HepG2 (cell line): ENCODE measurements around the gene ZC3H7B. TPM values are rescaled to one million over a fixed set of nuclear protein-coding genes. Genes with fewer than 3 reads are reported as not detected.
A peak's percentile ranks its signal among the peaks of the same experiment; 100 is the strongest.

ENCODE experiments used
- ARHGAP35 ChIP-seq: sonication (generic); formaldehyde crosslinking; IDR thresholded peaks from 2 replicates; pipeline ENCODE4 v1.9.0; 2022; ENCODE audit warnings: mild to moderate bottlenecking, inconsistent platforms, moderate library complexity, missing genetic modification reagents, borderline replicate concordance
- CHCHD3 ChIP-seq: sonication (generic); formaldehyde crosslinking; IDR thresholded peaks from 2 replicates; pipeline ENCODE4 v1.8.0; 2022; ENCODE audit warnings: mild to moderate bottlenecking, missing genetic modification reagents, moderate library complexity
- EZH2 ChIP-seq: conservative IDR thresholded peaks from 2 replicates; pipeline ENCODE4 v1.6.1; 2012; ENCODE audit warnings: mild to moderate bottlenecking, low read depth, low read length, moderate library complexity
- FOXM1 ChIP-seq: sonication (generic); formaldehyde crosslinking; IDR thresholded peaks from 2 replicates; pipeline ENCODE4 v1.5.0; 2020; ENCODE audit warnings: missing genetic modification reagents
- GATAD1 ChIP-seq: IDR thresholded peaks from 2 replicates; pipeline ENCODE4 v1.6.1; 2016; ENCODE audit warnings: missing genetic modification reagents, missing compliant biosample characterization
- GLI4 ChIP-seq: sonication (generic); formaldehyde crosslinking; IDR thresholded peaks from 2 replicates; pipeline ENCODE4 v1.5.1; 2020; ENCODE audit warnings: missing genetic modification reagents, mild to moderate bottlenecking, moderate library complexity, borderline replicate concordance
- GLMP ChIP-seq: sonication (generic); formaldehyde crosslinking; IDR thresholded peaks from 2 replicates; pipeline ENCODE4 v1.9.0; 2021; ENCODE audit warnings: missing genetic modification reagents, mild to moderate bottlenecking, borderline replicate concordance
- HMG20A ChIP-seq: IDR thresholded peaks from 2 replicates; pipeline ENCODE4 v1.6.1; 2016; ENCODE audit warnings: borderline replicate concordance
- MEF2D ChIP-seq: sonication (generic); formaldehyde crosslinking; IDR thresholded peaks from 2 replicates; pipeline ENCODE4 v1.5.1; 2020; ENCODE audit warnings: mild to moderate bottlenecking, missing genetic modification reagents
- MXD3 ChIP-seq: IDR thresholded peaks from 2 replicates; pipeline ENCODE4 v1.6.1; 2016; ENCODE audit warnings: mild to moderate bottlenecking, missing biosample characterization, missing genetic modification reagents
- PAX8 ChIP-seq: sonication (generic); formaldehyde crosslinking; IDR thresholded peaks from 2 replicates; pipeline ENCODE4 v1.8.0; 2022; ENCODE audit warnings: mild to moderate bottlenecking, missing genetic modification reagents, borderline replicate concordance
- RAD51 ChIP-seq: fragments of 450-650 bp; IDR thresholded peaks from 2 replicates; pipeline ENCODE4 v1.6.1; 2016; ENCODE audit warnings: borderline replicate concordance
- RNF2 ChIP-seq: fragments of 450-650 bp; conservative IDR thresholded peaks from 2 replicates; pipeline ENCODE4 v1.6.1; 2016; ENCODE audit warnings: low read depth
- TFAP4 ChIP-seq: sonication (generic); IDR thresholded peaks from 2 replicates; pipeline ENCODE4 v1.6.1; 2016; ENCODE audit warnings: low read depth, borderline replicate concordance
- THRA ChIP-seq: sonication (generic); formaldehyde crosslinking; IDR thresholded peaks from 2 replicates; pipeline ENCODE4 v1.4.0; 2020; ENCODE audit warnings: missing genetic modification reagents, borderline replicate concordance
- ZBTB44 ChIP-seq: sonication (generic); formaldehyde crosslinking; IDR thresholded peaks from 2 replicates; pipeline ENCODE4 v1.4.0; 2020; ENCODE audit warnings: missing genetic modification reagents
- ZBTB7A ChIP-seq: sonication (generic); formaldehyde crosslinking; IDR thresholded peaks from 2 replicates; pipeline ENCODE4 v1.8.0; 2022; ENCODE audit warnings: mild to moderate bottlenecking, missing genetic modification reagents
- ZNF121 ChIP-seq: sonication (generic); formaldehyde crosslinking; IDR thresholded peaks from 2 replicates; pipeline ENCODE4 v1.5.0; 2020; ENCODE audit warnings: mild to moderate bottlenecking, missing genetic modification reagents
- ZNF136 ChIP-seq: sonication (generic); formaldehyde crosslinking; IDR thresholded peaks from 2 replicates; pipeline ENCODE4 v1.8.1; 2022; ENCODE audit warnings: low read depth, mild to moderate bottlenecking, moderate library complexity, missing genetic modification reagents
- ZNF224 ChIP-seq: sonication (generic); formaldehyde crosslinking; IDR thresholded peaks from 2 replicates; pipeline ENCODE4 v1.5.0; 2020; ENCODE audit warnings: mild to moderate bottlenecking, missing genetic modification reagents
- ZNF496 ChIP-seq: sonication (generic); formaldehyde crosslinking; IDR thresholded peaks from 2 replicates; pipeline ENCODE4 v1.8.1; 2023; ENCODE audit warnings: mild to moderate bottlenecking, moderate library complexity, missing genetic modification reagents; ENCODE audit not compliant: insufficient replicate concordance
- ZNF556 ChIP-seq: sonication (generic); formaldehyde crosslinking; IDR thresholded peaks from 2 replicates; pipeline ENCODE4 v1.4.0; 2020; ENCODE audit warnings: mild to moderate bottlenecking, missing genetic modification reagents, borderline replicate concordance
- ZNF691 ChIP-seq: sonication (generic); formaldehyde crosslinking; IDR thresholded peaks from 2 replicates; pipeline ENCODE4 v1.4.0; 2020; ENCODE audit warnings: missing genetic modification reagents, low read depth, mild to moderate bottlenecking, borderline replicate concordance
- ZNF749 ChIP-seq: sonication (generic); formaldehyde crosslinking; IDR thresholded peaks from 2 replicates; pipeline ENCODE4 v1.8.0; 2022; ENCODE audit warnings: mild to moderate bottlenecking, missing genetic modification reagents, moderate library complexity, borderline replicate concordance
- polyA plus RNA-seq, 8 experiments: library from polyadenylated mRNA; depleted of rRNA in 3 of 8; stranded (reverse) in 7 of 8; unstranded in 1 of 8; fragments of >200 nt; fragmentation: Illumina TruSeq in 4 of 8; extraction: Trizol in 4 of 8; gene quantifications; 2 replicates each; pipeline versions ENCODE4 v1.2.1 to v1.2.3, GENCODE V29; 2011 to 2016; ENCODE audit warnings: low read depth in 4 of 8, missing spikeins in 1 of 8, mixed read lengths in 1 of 8; ENCODE audit not compliant: insufficient read depth in 1 of 8
- total RNA-seq, 5 experiments: library from RNA; depleted of rRNA; stranded (reverse); fragments of >200 nt; fragmentation: Illumina TruSeq; extraction: Trizol; gene quantifications; 2 replicates each; pipeline ENCODE4 v1.2.3, GENCODE V29; 2016; ENCODE audit warnings: low read depth in 1 of 5

Gene ZC3H7B
- total and polyA plus RNA-seq, 2 of the 13 experiments (the other 11 are each of a cell fraction or from before 2014, with no cell fraction given): 26.4 to 37.2 TPM

GRCh38 chr22:41288245-41288946 lies 12.9 kb upstream of the ZC3H7B start (continued):
- TF ChIP-seq TFAP4 (peak; percentile 51; the same call in 1 of the 2 replicates), ZNF496 (CRISPR knock-in tag) (no peak), GLMP (CRISPR knock-in tag) (no peak), CHCHD3 (no peak), THRA (peak; percentile 88; the same call in 1 of the 2 replicates), ZNF136 (CRISPR knock-in tag) (peak; percentile 91; the same call in 1 of the 2 replicates), ZBTB7A (CRISPR knock-in tag) (no peak), ZBTB44 (CRISPR knock-in tag) (no peak), ARHGAP35 (CRISPR knock-in tag) (no peak), ZNF556 (CRISPR knock-in tag) (no peak), ZNF224 (CRISPR knock-in tag) (no peak), FOXM1 (CRISPR knock-in tag) (no peak), RNF2 (no peak), GLI4 (no peak), ZNF691 (CRISPR knock-in tag) (no peak), PAX8 (no peak), MEF2D (CRISPR knock-in tag) (peak; percentile 82), MXD3 (no peak), EZH2 (no peak), RAD51 (no peak), GATAD1 (CRISPR knock-in tag) (peak; percentile 44; the same call in 1 of the 2 replicates), HMG20A (0 out of 2 replicates have a peak, but pooled peaks have one; percentile 16), ZNF121 (CRISPR knock-in tag) (no peak), ZNF749 (no peak)
